GM10847 (cell line): ENCODE measurements around the gene STAMBPL1.

Experiments
- POLR2A ChIP-seq: IDR thresholded peaks from 2 replicates; pipeline ENCODE4 v1.6.1; 2011; ENCODE audit not compliant: insufficient read length; ENCODE audit errors: extremely low read depth

The STAMBPL1 gene

GRCh38 chr10:88944813-88945212, 64.8 kb downstream of the STAMBPL1 start:
- TF ChIP-seq POLR2A: no peak

DNA sequence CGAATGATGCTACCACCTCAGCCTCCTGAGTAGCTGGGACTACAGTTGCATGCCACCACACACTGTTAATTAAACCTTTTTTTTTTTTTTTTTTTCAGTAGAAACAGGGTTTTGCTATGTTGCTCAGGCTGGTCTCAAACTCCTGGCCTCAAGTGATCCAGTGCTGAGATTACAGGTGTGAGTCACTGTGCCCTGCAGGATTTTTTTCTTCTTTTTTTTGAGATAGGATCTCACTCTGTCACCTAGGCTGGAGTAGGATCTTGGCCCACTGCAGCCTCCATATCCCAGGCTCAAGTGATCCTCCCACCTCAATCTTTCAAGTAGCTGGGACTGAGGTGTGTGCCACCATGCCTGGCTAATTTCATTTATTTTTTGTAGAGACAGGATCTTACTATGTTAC, 66.2 kb downstream of the STAMBPL1 start:
- TF ChIP-seq POLR2A: no peak

DNA sequence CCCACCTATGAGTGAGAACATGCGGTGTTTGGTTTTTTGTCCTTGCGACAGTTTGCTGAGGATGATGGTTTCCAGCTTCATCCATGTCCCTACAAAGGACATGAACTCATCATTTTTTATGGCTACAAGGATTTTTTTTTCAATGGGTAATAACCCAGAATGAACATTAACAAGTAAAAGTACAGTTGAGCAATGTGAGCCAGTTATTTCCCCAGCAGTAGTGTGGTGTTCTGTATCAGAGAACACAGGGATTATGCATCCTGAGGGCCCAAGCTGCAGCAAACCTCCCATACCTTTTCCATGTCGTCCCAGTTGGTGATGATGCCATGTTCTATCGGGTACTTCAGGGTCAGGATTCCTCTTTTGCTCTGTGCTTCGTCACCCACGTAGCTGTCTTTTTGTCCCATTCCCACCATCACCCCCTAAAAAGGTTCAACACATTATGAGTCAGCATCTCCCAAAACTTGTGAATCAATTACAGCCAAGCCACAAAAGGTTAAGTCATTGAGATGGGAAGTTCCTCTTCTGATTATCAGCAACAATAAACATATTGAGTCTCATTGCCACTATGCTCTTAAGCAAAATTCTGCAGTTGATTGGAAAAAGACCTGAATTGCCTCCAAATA, 67.0 kb downstream of the STAMBPL1 start:
- no peak for TF ChIP-seq POLR2A

DNA sequence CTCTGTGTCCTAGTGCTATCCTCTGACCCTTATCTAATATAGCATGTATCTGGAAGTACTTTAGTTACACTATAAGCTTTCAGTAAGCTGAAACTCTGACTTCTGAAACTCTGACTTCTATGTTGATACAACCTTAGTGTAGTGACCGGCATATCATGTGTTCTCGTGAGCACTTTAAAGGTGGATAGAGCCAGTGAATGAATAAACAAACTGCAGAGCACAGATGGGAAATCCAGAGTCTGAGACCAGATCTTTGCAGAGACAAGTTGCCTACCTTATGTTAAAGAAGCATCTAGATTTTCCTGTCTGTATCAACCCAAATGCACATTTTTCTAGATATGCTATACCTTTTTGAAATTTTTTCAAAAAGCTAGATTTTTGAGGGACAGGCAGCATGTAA, 69.0 kb downstream of the STAMBPL1 start:
- TF ChIP-seq POLR2A: no peak

- TF ChIP-seq POLR2A: no peak
Observed at GRCh38 chr10:88949912-88950837, 70.1 kb downstream of the STAMBPL1 start.

- TF ChIP-seq POLR2A: no peak
Observed at GRCh38 chr10:88952647-88953111, 72.6 kb downstream of the STAMBPL1 start, which contains the start of gene ACTA2. Gene ACTA2, minus strand, starts transcription at chr10:88952773. Its CDS starts 3,843 bp downstream, at chr10:88948930.

DNA sequence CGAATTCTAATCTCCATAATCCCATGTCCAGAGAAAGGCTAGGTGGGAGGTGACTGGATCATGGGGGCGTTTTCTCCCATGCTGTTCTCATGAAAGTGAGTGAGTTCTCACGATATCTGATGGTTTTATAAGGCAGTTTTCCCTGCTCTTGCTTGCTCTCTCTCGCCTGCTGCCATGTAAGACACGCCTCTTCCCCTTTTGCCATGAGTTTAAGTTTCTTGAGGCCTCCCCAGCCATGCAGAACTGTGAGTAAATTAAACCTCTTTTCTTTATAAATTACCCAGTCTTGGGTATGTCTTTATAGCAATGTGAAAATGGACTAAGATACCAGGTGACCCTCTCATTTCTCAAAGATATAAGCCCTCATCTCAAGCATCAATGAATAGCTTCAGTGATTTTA, 73.6 kb downstream of the STAMBPL1 start:
- no peak for TF ChIP-seq POLR2A

- TF ChIP-seq POLR2A: no peak
Observed at GRCh38 chr10:88954458-88955083, 74.5 kb downstream of the STAMBPL1 start.

DNA sequence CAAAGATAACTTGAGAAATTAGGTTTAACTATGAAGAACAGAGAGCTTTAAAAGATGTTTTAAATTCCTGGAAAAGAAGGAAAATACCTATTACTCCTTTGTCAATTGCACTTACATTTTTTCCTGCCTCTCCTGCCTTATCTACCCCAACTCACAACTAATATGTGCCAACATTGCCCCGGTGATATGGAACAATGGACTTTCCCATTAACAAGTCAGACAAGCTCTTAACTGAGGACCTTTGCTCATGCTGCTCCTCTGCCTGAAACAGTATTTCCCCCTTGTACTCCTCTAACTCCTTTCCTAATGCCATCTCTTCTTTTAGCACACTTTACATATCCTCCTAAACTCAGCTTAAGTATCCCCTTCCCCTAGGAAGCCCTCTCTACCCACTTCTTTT, 77.3 kb downstream of the STAMBPL1 start:
- TF ChIP-seq POLR2A: no peak

DNA sequence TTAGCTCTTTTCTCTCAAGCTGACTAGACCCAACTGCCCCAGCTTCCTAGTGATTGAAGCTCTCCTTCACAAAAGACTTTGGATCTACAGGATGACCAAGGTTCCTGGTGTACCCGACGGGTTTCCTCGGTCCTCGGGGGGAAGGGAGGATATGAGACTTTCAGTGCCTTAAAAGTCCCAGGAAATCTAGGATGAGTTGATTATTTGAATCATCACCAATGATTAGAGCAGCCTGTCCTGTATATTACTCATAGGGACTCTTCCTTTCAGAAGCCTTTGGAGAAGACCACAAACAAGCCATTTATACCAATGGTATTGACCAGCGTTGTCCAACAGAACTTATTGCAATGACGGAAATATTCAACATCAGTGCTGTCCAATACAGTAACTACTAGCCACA, 78.7 kb downstream of the STAMBPL1 start:
- no peak for TF ChIP-seq POLR2A

- no peak for TF ChIP-seq POLR2A
Observed at GRCh38 chr10:88960802-88961201, 80.8 kb downstream of the STAMBPL1 start.

DNA sequence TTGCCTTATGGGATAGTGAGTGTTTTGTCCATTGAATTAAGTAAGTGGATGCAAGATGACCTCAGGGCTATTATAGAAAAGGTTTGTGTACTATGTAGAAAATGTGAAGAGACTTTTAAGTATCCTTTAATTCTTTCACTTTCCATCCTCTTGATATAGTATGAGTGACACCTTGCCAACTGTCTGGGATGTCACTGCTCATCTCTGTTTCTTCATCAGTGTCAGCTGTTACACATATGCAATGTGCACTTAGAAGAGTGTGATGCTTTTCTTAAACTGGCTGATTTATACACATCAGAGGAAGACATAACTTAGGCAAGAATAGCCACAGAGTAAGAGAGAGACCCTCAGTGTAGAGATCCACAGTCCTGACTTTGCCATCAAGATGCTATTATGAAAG, 81.2 kb downstream of the STAMBPL1 start:
- TF ChIP-seq POLR2A: no peak

- no peak for TF ChIP-seq POLR2A
Observed at GRCh38 chr10:88962336-88962735, 82.3 kb downstream of the STAMBPL1 start.

DNA sequence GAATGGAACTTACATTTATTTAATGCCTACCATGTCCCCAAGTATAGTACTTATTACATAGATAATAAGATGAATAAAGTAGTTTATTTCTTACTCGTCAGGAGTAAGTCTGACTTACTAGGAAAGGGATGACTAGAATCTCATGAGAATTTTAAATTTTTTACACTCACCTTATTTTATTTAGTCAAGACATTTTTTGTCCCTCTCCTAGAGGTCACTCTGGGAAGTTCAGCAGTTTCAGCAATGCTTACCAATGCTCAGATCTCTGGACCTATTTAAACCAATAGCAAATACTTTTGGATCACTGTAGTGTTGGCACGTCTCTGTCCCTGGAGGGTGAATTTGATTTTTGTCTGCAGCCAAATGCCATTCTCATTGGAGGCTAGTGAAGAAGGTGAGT, 83.3 kb downstream of the STAMBPL1 start:
- no peak for TF ChIP-seq POLR2A

- TF ChIP-seq POLR2A: no peak
Observed at GRCh38 chr10:88964360-88964759, 84.3 kb downstream of the STAMBPL1 start.
